HG03575 (cell line): ENCODE measurements around the gene EHD4.

Experiments used
- ATAC-seq: cut with Tn5 transposase; IDR thresholded peaks from one replicate; pipeline ENCODE4 v1.9.1; 2021; ENCODE audit not compliant: unreplicated experiment, insufficient number of reproducible peaks, low FRiP score; ENCODE audit errors: extremely low read depth

EHD4 gene

DNA sequence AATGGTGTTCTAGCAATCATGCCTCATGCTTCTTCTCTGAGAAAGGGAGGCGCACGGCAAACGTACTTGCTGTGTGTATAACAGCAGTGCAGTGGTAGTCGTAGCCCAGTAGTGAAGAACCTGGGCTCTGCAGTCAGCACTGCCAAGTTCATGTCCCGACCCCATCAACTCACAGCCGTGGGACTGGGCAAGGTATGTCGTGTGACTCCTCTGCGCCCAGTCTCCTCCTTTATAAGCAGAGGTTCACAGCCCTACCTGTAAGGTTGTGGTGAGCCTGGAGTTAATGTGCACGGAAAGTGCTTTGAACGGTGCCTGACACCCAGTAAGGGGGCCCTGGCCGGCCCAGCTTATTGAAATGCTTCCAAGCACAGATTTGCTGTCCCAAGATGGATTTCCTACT, 26.6 kb downstream of the EHD4 start:
- no peak for ATAC-seq

- ATAC-seq = no peak
These were observed 27.1 kb downstream of the EHD4 start for GRCh38 chr15:41945221-41945620.

DNA sequence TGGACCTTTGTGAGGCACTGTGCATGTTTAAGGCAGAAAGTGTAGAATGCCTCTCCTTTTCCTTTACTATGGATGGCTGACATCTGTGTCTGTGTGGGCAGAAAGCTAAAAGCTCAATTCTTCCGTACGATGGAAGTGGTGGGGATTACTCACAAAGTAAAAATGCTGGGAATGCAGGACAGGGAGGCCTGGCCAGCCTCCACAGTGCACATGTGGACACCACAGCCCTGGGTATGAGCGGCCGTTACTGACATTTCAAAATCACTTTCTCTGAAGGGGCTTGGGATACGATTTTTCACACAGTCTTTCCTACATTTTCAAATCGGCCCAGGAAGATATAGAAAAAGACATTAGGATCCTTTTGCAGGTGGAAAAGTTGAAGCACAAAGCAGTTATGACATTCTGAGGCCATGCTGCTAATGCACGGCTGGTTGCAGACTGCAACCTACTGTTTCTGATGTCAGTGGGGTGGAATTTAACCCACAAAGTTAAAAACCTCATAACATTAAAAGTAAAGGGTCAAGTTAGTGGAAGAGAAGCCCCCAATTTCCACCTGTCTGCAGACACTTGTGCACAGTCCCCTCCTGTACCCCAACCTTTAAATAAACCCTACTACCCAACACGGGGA, 27.9 kb downstream of the EHD4 start:
- ATAC-seq = no peak

DNA sequence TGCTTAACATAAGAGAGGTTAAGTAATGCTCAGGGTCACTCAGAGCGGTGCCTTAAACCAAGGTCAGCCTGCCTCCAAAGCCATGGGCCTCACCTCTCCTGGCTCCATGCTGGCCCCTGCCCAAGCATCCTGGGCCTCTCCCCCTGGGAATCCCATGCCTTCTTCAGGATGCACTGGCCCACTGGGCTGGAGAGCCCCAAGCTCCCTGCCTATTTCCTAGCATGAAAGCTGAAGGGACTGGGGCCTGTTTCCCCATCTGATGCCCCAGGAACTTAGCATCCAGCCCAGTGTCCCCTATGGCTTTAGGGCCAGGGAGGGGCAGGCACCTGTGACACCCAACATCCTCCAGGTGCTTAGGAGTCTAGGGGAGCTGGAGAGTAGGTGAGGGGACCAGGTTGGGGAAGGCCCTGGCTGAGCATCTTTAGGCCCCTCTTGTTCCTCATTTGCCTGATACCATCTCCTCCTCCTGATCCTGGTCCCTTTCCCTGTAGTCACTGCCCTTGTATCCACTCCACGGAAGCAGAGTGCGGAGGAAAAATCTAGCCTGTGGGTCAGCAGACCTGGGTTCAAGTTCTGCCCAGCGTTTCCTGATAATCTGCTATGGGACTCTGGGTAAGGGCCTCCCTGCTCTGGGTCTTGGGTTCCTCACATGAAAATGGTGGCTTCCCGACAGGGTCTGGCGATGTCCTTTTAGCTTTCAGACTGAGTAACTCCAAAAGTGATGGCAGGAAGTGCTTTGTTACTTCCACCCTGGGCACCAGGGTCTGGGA, 28.6 kb downstream of the EHD4 start:
- no peak for ATAC-seq

GRCh38 chr15:41942886-41943285, 29.5 kb downstream of the EHD4 start:
- ATAC-seq = no peak

DNA sequence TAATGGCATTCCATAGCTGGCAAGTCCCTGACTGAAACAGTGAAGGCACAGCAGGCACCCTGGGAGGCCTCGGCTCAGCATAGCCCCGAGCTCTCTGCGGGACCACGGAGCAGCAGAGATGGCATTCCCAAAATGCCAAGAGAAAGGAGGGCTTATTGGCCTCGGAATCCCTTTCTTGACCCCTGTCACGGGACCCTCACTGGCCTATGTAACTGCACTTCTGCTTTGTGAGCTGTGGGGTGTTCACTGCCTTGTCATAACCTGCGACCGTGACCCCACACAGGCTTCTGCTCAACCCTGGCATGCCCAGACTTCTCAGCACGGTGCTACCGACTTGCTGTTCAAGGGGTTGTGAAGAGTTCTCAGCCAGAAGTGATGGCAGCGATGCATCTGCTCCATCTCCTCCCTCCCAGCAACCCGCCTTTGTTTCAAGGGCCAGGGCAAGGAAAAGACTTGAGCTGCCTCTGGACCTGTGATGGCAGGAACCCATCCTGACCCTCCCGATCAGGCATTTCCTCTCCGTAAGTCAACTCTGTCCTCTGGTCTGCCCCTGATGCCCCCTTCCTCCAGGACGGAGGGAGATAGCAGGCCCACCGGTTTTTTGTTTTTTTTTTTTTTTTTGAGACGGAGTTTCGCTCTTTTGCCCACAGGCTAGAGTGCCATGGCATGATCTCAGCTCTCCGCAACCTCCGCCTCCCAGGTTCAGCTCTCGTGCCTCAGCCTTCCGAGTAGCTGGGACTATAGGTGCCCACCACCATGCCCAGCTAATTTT, 30.5 kb downstream of the EHD4 start:
- ATAC-seq = no peak

GRCh38 chr15:41940441-41940857, 31.9 kb downstream of the EHD4 start:
- no peak for ATAC-seq

- no peak for ATAC-seq
These were observed 32.4 kb downstream of the EHD4 start for GRCh38 chr15:41939986-41940385.

- no peak for ATAC-seq
These were observed 34.8 kb downstream of the EHD4 start for GRCh38 chr15:41937568-41937923.

GRCh38 chr15:41936649-41937567, 35.4 kb downstream of the EHD4 start:
- ATAC-seq = no peak

GRCh38 chr15:41936155-41936554, 36.2 kb downstream of the EHD4 start:
- ATAC-seq = no peak

GRCh38 chr15:41935566-41936020, 36.8 kb downstream of the EHD4 start:
- ATAC-seq = no peak

DNA sequence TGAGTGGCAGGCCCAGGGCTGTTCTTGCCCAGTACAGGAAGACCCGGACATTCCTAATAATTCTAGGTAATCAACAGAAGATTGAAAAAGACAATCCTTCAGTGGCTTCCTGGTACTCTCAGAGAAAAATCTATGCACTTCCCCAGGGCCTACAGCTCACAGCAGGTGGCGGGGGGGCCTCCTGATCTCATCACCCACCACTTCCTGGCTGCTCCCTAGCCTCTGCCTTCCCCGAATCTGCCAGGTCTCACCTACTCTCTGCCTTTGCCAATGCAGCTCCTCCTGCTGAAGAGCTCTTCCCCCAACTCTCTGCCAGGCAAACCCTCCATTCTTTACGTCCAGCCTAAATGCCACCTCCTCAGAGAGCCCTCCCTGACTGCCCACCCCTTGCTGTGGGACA, 37.5 kb downstream of the EHD4 start:
- no peak for ATAC-seq

DNA sequence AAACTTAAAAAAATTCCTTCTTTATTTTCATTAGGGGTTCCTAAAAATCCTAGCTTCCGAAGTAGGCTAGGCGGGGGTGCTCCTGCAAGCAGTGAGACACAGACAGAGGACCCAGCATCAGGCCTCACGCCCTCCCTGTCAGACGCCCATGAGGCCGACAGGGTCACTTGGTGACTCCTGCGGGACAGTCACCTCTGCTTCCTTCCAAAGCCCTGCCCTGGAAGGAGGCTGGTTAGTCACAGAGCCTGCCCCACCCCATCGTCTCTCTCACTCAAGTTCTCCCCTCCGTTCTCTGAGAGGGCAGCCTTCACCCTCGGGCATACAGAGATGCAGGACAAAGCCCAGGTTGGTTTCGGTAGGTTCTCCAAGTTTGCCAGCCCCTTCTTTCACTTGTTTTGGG, 38.6 kb downstream of the EHD4 start:
- ATAC-seq = no peak

DNA sequence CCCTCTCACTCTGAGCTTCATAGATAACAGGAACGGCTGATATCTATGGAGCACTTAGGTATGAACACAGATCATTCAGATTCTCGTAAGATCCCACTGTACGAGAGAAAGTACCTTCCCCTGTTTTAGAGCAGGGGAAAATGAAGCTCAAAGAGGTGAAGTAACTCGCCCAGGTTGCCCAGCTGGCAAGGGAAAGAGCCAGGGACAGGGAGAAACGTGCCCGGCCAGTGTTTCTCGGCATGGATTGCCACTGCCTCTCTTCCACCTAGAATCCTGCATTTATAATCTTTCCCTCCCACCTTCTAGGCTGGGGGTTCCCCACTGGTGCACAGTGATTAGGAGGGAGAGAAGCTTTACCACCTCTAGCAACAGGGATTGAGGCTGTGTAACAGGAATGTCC, 39.0 kb downstream of the EHD4 start:
- no peak for ATAC-seq

- ATAC-seq = no peak
These were observed 39.7 kb downstream of the EHD4 start for GRCh38 chr15:41932511-41933289.

DNA sequence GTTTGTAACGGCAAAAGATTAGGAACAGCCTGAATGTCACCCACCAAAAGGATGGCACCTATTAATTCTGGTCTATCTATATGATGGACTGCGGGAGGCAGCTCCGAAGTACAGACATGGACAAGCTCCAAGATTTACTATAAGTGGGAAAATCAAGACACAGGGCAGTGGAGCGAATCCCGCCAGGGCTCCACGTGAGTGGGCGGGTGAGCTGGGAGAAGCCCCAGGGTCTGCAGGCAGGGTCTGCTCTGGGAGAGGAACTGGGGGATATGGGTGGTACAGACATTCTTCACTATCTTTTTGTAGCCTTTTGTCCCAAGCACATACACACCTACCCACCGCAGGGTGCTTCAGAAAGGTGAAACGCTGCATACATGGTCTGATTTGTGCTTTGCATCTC, 40.3 kb downstream of the EHD4 start:
- ATAC-seq = no peak

DNA sequence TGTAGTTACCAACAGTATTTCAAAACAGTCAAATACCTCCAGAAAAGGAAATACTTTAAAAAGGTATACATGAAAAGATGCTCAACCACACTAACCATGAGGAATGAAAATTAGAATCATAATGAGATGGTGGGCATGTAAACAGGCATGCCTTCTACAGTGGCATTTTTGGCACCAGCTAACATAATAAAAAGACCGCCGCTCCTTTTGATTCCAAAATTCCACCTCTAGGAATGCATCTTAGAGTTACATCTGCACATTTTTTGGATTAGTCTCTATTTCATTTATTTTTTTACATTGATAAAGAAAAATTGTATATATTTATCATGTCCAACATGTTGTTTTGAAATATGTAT, 41.5 kb downstream of the EHD4 start:
- no peak for ATAC-seq
